PC-9 (cell line): Measurements from ENCODE around the gene NOA1. TPM values are rescaled to one million over a fixed set of nuclear protein-coding genes. Genes with fewer than 3 reads are reported as not detected.
A peak's percentile ranks its signal among the peaks of the same experiment; 100 is the strongest.

Experiments
- BruUV-seq: library from RNA; stranded (reverse); fragments of 400-500 nt; replicated peaks from 2 replicates; lab custom pipeline; 2021; lab: Mats Ljungman, UMichigan
- CTCF ChIA-PET: fragments of 300-600 bp; sonication (Branson Sonifier 250); formaldehyde crosslinking; loops from one replicate; lab custom pipeline; 2022; ENCODE audit warnings: antibody characterized with exemption; lab: Charles Lee
- POLR2A ChIA-PET: fragments of 300-600 bp; sonication (Branson Sonifier 250); formaldehyde crosslinking; loops from one replicate; lab custom pipeline; 2022; ENCODE audit warnings: antibody characterized with exemption; ENCODE audit not compliant: unreplicated experiment; lab: Charles Lee
- DNase-seq, 2 experiments: peaks; one replicate each; pipeline versions ENCODE4 v3.0.0 to v3.0.0-alpha.2; 2015 to 2022; ENCODE audit warnings: mixed read lengths in 1 of 2
- H2AFZ ChIP-seq: fragments of 200-600 bp; sonication (generic); 2 replicates; pipeline ENCODE4 v1.8.1; 2017; ENCODE audit warnings: antibody characterized with exemption
- H3F3A ChIP-seq: fragments of 200-600 bp; sonication (generic); 2 replicates; pipeline ENCODE4 v1.8.1; 2017; ENCODE audit warnings: antibody characterized with exemption, mild to moderate bottlenecking, low read depth; ENCODE audit not compliant: insufficient read depth
- H3K27ac ChIP-seq: fragments of 200-600 bp; sonication (generic); 2 replicates; pipeline ENCODE4 v1.6.1; 2016; ENCODE audit warnings: mixed run types
- H3K27me3 ChIP-seq: fragments of 200-600 bp; sonication (generic); 2 replicates; pipeline ENCODE4 v1.6.1; 2016; ENCODE audit warnings: low read depth, mixed run types; ENCODE audit not compliant: insufficient read depth
- H3K36me3 ChIP-seq: fragments of 200-600 bp; sonication (generic); 2 replicates; pipeline ENCODE4 v1.6.1; 2016; ENCODE audit warnings: low read depth, mixed run types
- H3K4me1 ChIP-seq: fragments of 200-600 bp; sonication (generic); replicated peaks from 2 replicates; pipeline ENCODE4 v1.6.1; 2016; ENCODE audit warnings: mixed run types; ENCODE audit not compliant: insufficient read depth
- H3K4me2 ChIP-seq: fragments of 200-600 bp; sonication (generic); 2 replicates; pipeline ENCODE4 v1.6.1; 2017; ENCODE audit warnings: mixed run types
- H3K4me3 ChIP-seq: fragments of 200-600 bp; sonication (generic); 2 replicates; pipeline ENCODE4 v1.6.1; 2016; ENCODE audit warnings: mixed run types
- H3K79me2 ChIP-seq: fragments of 200-600 bp; sonication (generic); 2 replicates; pipeline ENCODE4 v1.6.1; 2017; ENCODE audit warnings: low read depth, mixed run types
- H3K9me2 ChIP-seq: fragments of 200-600 bp; sonication (generic); 2 replicates; pipeline ENCODE4 v1.8.1; 2017; ENCODE audit warnings: mild to moderate bottlenecking; ENCODE audit not compliant: insufficient read depth
- H3K9me3 ChIP-seq: fragments of 200-600 bp; sonication (generic); 2 replicates; pipeline ENCODE4 v1.8.1; 2016; ENCODE audit warnings: low read depth; ENCODE audit not compliant: insufficient read depth
- H4K20me1 ChIP-seq: fragments of 200-600 bp; sonication (generic); 2 replicates; pipeline ENCODE4 v1.8.1; 2017; ENCODE audit not compliant: insufficient read depth
- EZH2 ChIP-seq: fragments of 200-600 bp; sonication (generic); IDR thresholded peaks from 2 replicates; pipeline ENCODE4 v1.8.0; 2017; ENCODE audit warnings: antibody characterized with exemption, low read depth
- intact Hi-C: fragments of 100-400 bp; cut with micrococcal nuclease; formaldehyde crosslinking; loops from one replicate; pipeline ENCODE4 v1.10.0; 2022; ENCODE audit not compliant: unreplicated experiment
- total RNA-seq: library from RNA; stranded (reverse); gene quantifications from 2 replicates; pipeline ENCODE4 v1.2.3, GENCODE V29; 2021
- TF ChIP-seq, protein P1 (sequence below): fragments of 200-600 bp; sonication (generic); conservative IDR thresholded peaks from 2 replicates; pipeline ENCODE4 v1.6.1; 2017; ENCODE audit warnings: mixed run types, antibody characterized with exemption, mild to moderate bottlenecking, moderate library complexity

The NOA1 gene
- total RNA-seq, 1 experiment from 2014 or later, result 24.1 TPM

DNA sequence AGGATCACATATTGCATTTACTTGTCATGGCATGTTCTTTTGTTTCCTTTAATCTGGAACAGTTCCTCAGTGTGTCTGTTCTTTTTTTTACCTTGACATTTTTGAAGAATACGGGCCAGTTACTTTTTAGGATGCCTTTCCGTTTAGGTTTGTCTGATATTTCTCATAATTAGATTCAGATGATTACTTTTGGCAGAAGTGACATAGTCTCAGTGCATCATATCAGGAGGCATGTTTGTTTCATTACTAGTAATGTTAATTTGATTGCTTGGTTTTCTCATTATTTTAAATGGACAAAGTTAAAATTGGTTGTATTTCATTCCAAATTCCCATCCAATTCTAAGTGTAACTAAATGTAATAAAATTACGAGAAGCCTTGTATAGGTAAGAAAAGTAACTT lies 9.5 kb upstream of the NOA1 start:
- no peak overlapping the region for H3K4me2 ChIP-seq
- BruUV-seq, result no TSS peak
- no peak for TF ChIP-seq EZH2
- TF ChIP-seq, protein P1, sequence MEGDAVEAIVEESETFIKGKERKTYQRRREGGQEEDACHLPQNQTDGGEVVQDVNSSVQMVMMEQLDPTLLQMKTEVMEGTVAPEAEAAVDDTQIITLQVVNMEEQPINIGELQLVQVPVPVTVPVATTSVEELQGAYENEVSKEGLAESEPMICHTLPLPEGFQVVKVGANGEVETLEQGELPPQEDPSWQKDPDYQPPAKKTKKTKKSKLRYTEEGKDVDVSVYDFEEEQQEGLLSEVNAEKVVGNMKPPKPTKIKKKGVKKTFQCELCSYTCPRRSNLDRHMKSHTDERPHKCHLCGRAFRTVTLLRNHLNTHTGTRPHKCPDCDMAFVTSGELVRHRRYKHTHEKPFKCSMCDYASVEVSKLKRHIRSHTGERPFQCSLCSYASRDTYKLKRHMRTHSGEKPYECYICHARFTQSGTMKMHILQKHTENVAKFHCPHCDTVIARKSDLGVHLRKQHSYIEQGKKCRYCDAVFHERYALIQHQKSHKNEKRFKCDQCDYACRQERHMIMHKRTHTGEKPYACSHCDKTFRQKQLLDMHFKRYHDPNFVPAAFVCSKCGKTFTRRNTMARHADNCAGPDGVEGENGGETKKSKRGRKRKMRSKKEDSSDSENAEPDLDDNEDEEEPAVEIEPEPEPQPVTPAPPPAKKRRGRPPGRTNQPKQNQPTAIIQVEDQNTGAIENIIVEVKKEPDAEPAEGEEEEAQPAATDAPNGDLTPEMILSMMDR, result no peak
- DNase-seq, result no peak
- no peaks in the 10 kb centered on the region for H3F3A ChIP-seq
- no peaks in the 10 kb centered on the region for H3K27me3 ChIP-seq
- intact Hi-C loops, result no loop called here
- ChIA-PET POLR2A (no interaction called here), CTCF (no interaction called here)
- H3K36me3 ChIP-seq, result peaks cover 4% of the 10 kb centered on the region
- no peaks in the 10 kb centered on the region for H3K9me2 ChIP-seq
- no peak overlapping the region for H2AFZ ChIP-seq
- H3K4me3 ChIP-seq, result no peak overlapping the region
- no peak overlapping the region for H3K27ac ChIP-seq
- no peaks in the 10 kb centered on the region for H3K9me3 ChIP-seq
- peaks cover 69% of the 10 kb centered on the region for H3K79me2 ChIP-seq
- no peaks in the 10 kb centered on the region for H3K4me1 ChIP-seq
- peaks cover 34% of the 10 kb centered on the region for H4K20me1 ChIP-seq

DNA sequence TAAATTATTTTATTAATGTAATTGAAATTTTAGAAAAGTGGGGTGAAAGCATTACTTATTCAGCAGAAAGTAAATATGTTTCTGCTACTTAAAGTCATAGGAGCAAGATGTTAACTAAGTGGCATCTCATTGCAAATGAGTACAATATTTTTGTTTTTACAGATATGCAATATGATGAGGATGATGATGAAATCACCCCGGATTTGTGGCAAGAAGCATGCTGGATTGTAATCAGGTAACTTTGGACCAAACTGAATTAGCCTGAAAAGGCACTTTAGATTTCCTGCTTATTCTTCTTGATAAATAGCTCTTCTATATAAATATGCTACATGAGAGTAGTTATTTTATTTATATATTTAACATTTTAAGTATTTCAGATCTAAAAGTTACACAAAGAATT lies 8.8 kb upstream of the NOA1 start:
- no peaks in the 10 kb centered on the region for H3K9me2 ChIP-seq
- H3K4me3 ChIP-seq, result no peak overlapping the region
- H3K4me1 ChIP-seq, result 0 out of 2 replicates have a peak, but pooled peaks cover 5% of the 10 kb centered on the region
- BruUV-seq, result no TSS peak
- no peak overlapping the region for H3K27ac ChIP-seq
- ChIA-PET POLR2A (no interaction called here), CTCF (no interaction called here)
- no peaks in the 10 kb centered on the region for H3F3A ChIP-seq
- peaks cover 41% of the 10 kb centered on the region for H4K20me1 ChIP-seq
- H3K36me3 ChIP-seq, result peaks cover 4% of the 10 kb centered on the region; the same call in 1 of the 2 replicates
- H3K9me3 ChIP-seq, result no peaks in the 10 kb centered on the region
- no peak for DNase-seq
- H3K27me3 ChIP-seq, result no peaks in the 10 kb centered on the region
- peaks cover 70% of the 10 kb centered on the region for H3K79me2 ChIP-seq
- H3K4me2 ChIP-seq, result no peak overlapping the region
- H2AFZ ChIP-seq, result no peak overlapping the region
- TF ChIP-seq, protein P1, result no peak
- no peak for TF ChIP-seq EZH2
- intact Hi-C loops, result no loop called here

DNA sequence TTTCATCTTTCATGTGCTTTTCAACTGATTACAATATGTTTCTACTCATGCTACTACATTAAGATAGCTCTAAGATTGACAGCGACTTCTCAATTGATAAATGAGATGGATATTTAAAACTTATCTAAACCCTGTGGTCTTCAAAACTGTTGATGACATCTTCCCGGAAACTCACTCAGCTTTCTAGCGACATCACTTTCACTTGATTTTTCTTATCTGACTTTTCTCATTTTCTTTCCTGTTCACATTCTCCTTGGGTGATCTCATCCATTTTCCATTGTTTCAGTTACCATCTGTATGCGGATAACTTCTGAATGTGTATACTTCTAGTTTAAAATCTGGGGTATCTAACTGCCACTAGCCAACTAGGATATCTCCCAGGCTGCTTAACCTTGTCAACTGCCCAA lies 4.4 kb upstream of the NOA1 start:
- Histone ChIP-seq H3K4me2 (peak overlapping the region; percentile 83), H3K79me2 (peaks cover 77% of the 10 kb centered on the region), H2AFZ (no peak overlapping the region), H3F3A (peaks cover 11% of the 10 kb centered on the region), H3K9me3 (no peaks in the 10 kb centered on the region), H3K27me3 (no peaks in the 10 kb centered on the region), H3K36me3 (peaks cover 2% of the 10 kb centered on the region; the same call in 1 of the 2 replicates), H3K4me3 (no peak overlapping the region), H4K20me1 (peaks cover 48% of the 10 kb centered on the region), H3K9me2 (no peaks in the 10 kb centered on the region), H3K4me1 (peaks cover 17% of the 10 kb centered on the region; the same call in 1 of the 2 replicates), H3K27ac (no peak overlapping the region)
- ChIA-PET POLR2A (interaction anchor here (0.6 kb wide), 1 partner anchor 1828 kb away, joined by 5 read pairs; no protein-coding TSS in a partner anchor), CTCF (no interaction called here)
- DNase-seq, result peak in 1 of 2 experiments; percentile 51
- intact Hi-C loops, result no loop called here
- no TSS peak for BruUV-seq
- no peak for TF ChIP-seq EZH2
- TF ChIP-seq, protein P1, result no peak
